CD14-positive monocyte (primary cell): ENCODE measurements around the gene CACNA1B. TPM values are rescaled to one million over a fixed set of nuclear protein-coding genes. Genes with fewer than 3 reads are reported as not detected.

Experiments used
- DNase-seq, 3 donors: peaks; one replicate each; pipeline ENCODE4 v3.0.0-alpha.2; 2011 to 2022
- H2AFZ ChIP-seq: 2 replicates; pipeline ENCODE4 v1.6.0; 2012; ENCODE audit warnings: mild to moderate bottlenecking, low read depth, low read length, inconsistent platforms; ENCODE audit not compliant: insufficient read depth, poor library complexity, severe bottlenecking
- H3K27ac ChIP-seq, 2 donors: 1 replicate in 1 of 2; 2 replicates in 1 of 2; pipeline ENCODE4 v1.5.1; 2012 to 2013; ENCODE audit warnings: low read length in 2 of 2, control low read depth in 1 of 2, inconsistent platforms in 1 of 2, low read depth in 1 of 2, mild to moderate bottlenecking in 1 of 2
- H3K27me3 ChIP-seq, 2 donors: one replicate each; pipeline versions ENCODE4 v1.6.0 to v1.6.1; 2011 to 2013; ENCODE audit warnings: low read length in 2 of 2; ENCODE audit not compliant: control insufficient read depth in 2 of 2, insufficient read depth in 2 of 2
- H3K36me3 ChIP-seq, 2 donors: replicated peaks in 1 of 2; 1 replicate in 1 of 2; 2 replicates in 1 of 2; pipeline versions ENCODE4 v1.5.1 to v1.6.1; 2012 to 2013; ENCODE audit warnings: low read length in 2 of 2, control low read depth in 1 of 2, inconsistent platforms in 1 of 2, mild to moderate bottlenecking in 1 of 2; ENCODE audit not compliant: insufficient read depth in 2 of 2, control insufficient read depth in 1 of 2
- H3K4me1 ChIP-seq, 2 donors: 1 replicate in 1 of 2; 2 replicates in 1 of 2; pipeline versions ENCODE4 v1.5.1 to v1.6.1; 2012 to 2013; ENCODE audit warnings: low read length in 2 of 2, control low read depth in 1 of 2, inconsistent platforms in 1 of 2, mild to moderate bottlenecking in 1 of 2, moderate library complexity in 1 of 2; ENCODE audit not compliant: insufficient read depth in 2 of 2, control insufficient read depth in 1 of 2
- H3K4me2 ChIP-seq: replicated peaks from 2 replicates; pipeline ENCODE3; 2012; ENCODE audit warnings: low read length, moderate library complexity, mild to moderate bottlenecking; ENCODE audit not compliant: poor library complexity, severe bottlenecking; ENCODE audit errors: extremely low read depth
- H3K4me3 ChIP-seq, 3 experiments: fragments of 200-600 bp in 1 of 3; sonication (generic) in 1 of 3; replicated peaks in 1 of 3; 1 replicate in 2 of 3; 2 replicates in 1 of 3; pipeline ENCODE4 v1.5.1; 2011 to 2013; ENCODE audit warnings: low read length in 3 of 3, mild to moderate bottlenecking in 3 of 3, control low read depth in 2 of 3, low read depth in 2 of 3, inconsistent platforms in 1 of 3, moderate library complexity in 1 of 3
- H3K79me2 ChIP-seq: 2 replicates; pipeline ENCODE4 v1.6.0; 2012; ENCODE audit warnings: mild to moderate bottlenecking, control low read depth, inconsistent platforms, low read length, moderate library complexity; ENCODE audit not compliant: insufficient read depth
- H3K9ac ChIP-seq: 2 replicates; pipeline ENCODE4 v1.6.0; 2017; ENCODE audit warnings: low read length, mild to moderate bottlenecking; ENCODE audit not compliant: insufficient read depth, poor library complexity, severe bottlenecking
- H3K9me3 ChIP-seq, 2 donors: replicated peaks in 1 of 2; 1 replicate in 1 of 2; 2 replicates in 1 of 2; pipeline versions ENCODE4 v1.5.1 to v1.6.1; 2012 to 2013; ENCODE audit warnings: low read length in 2 of 2, control low read depth in 1 of 2; ENCODE audit not compliant: control insufficient read depth in 1 of 2, insufficient read depth in 1 of 2
- H4K20me1 ChIP-seq: 2 replicates; pipeline ENCODE4 v1.6.0; 2012; ENCODE audit warnings: mild to moderate bottlenecking, low read length, control low read depth, moderate library complexity; ENCODE audit not compliant: insufficient read depth
- H3K27ac Mint-ChIP-seq, 7 donors: one replicate each; pipeline ENCODE4 v1.8.0; 2020; ENCODE audit warnings: mild to moderate bottlenecking in 7 of 7, mixed read lengths in 7 of 7, moderate library complexity in 6 of 7, inconsistent platforms in 2 of 7
- H3K27me3 Mint-ChIP-seq, 3 donors: one replicate each; pipeline ENCODE4 v1.8.0; 2021 to 2022; ENCODE audit warnings: low read depth in 3 of 3, mild to moderate bottlenecking in 3 of 3, mixed read lengths in 3 of 3, moderate library complexity in 3 of 3, inconsistent platforms in 1 of 3
- H3K36me3 Mint-ChIP-seq, 2 donors: one replicate each; pipeline ENCODE4 v1.8.0; 2020; ENCODE audit warnings: mixed read lengths in 2 of 2, inconsistent platforms in 1 of 2, mild to moderate bottlenecking in 1 of 2
- H3K4me1 Mint-ChIP-seq: one replicate; pipeline ENCODE4 v1.8.0; 2020; ENCODE audit warnings: mild to moderate bottlenecking, mixed read lengths
- H3K4me3 Mint-ChIP-seq, 2 donors: one replicate each; pipeline ENCODE4 v1.8.0; 2020; ENCODE audit warnings: mild to moderate bottlenecking in 2 of 2, mixed read lengths in 2 of 2, moderate library complexity in 1 of 2
- H3K9me3 Mint-ChIP-seq, 7 donors: one replicate each; pipeline ENCODE4 v1.8.0; 2020 to 2022; ENCODE audit warnings: mixed read lengths in 7 of 7, mild to moderate bottlenecking in 6 of 7, moderate library complexity in 6 of 7, inconsistent platforms in 2 of 7
- WGBS: methylation state at CpG from one replicate; pipeline ENCODE4 v1.1.5; 2013; ENCODE audit warnings: missing lambda C conversion rate; ENCODE audit not compliant: insufficient coverage; 5-methylcytosine and 5-hydroxymethylcytosine counted together
- intact Hi-C, 2 donors: fragments of 100-400 bp; cut with micrococcal nuclease; formaldehyde crosslinking; loops; one replicate each; pipeline versions ENCODE4 v1.15.0 to v1.15.1; 2023
- polyA plus RNA-seq, 3 donors: library from polyadenylated mRNA; depleted of rRNA in 1 of 3; unstranded in 2 of 3; stranded (reverse) in 1 of 3; fragments of 300-500 nt in 2 of 3; fragments of >200 nt in 1 of 3; fragmentation: Illumina TruSeq in 2 of 3; gene quantifications; 1 replicate in 2 of 3; 2 replicates in 1 of 3; pipeline ENCODE4 v1.2.3, GENCODE V29; 2012 to 2021
- TF ChIP-seq, protein P1 (sequence below): fragments of 200-600 bp; IDR thresholded peaks from one replicate; pipeline ENCODE4 v1.8.0; 2022; ENCODE audit warnings: antibody characterized with exemption, mild to moderate bottlenecking

Gene CACNA1B
- polyA plus RNA-seq, 3 donors: not detected

DNA sequence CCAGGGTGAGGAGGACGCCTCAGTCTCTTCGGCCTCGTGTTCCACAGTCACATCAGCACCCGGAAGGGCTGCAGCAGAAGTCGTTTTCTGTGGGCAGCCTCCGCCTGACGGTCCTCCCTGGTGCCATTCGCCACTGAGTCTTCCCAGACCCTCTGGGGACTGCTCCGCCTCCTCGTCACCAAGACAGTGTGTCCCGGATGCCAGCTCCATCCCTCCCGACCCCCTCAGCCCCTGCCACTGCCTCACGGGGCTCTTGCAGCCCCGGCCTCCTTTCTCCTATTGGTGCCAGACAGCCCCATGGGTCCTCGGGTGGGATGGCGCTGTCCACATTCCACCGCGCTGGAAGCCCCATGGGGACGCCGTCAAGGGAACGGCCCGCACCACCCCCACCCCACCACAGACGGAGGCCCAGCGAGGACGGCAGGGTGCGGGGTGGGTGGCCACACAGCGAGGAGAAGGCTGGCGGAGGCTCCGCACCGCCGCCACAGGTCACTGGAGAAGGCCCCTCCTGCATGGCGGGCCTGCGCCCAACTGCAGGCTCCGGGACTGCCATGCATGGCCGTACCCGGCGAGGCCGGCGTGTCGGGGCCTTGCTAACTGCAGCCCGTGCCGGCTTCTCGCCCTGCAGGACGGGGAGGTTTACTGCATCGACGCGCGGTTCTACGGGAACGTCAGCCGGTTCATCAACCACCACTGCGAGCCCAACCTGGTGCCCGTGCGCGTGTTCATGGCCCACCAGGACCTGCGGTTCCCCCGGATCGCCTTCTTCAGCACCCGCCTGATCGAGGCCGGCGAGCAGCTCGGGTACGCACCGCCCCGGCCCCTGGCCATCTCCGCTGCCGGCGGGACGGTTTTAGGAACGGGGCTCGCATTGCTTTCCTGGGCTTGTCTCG is 43.6 kb upstream of the CACNA1B start:
- Mint-ChIP-seq H3K4me3 (no peak overlapping the region), H3K27ac (no peak overlapping the region), H3K36me3 (peaks cover 48 to 71% of the 10 kb centered on the region in 2 donors), H3K9me3 (peaks cover 0 to 11% (median 4%) of the 10 kb centered on the region in 7 donors), H3K27me3 (peaks cover 0 to 2% (median 0%) of the 10 kb centered on the region in 3 donors), H3K4me1 (no peaks in the 10 kb centered on the region)
- H3K9me3 ChIP-seq: peaks cover 0 to 11% of the 10 kb centered on the region in 2 donors
- peaks cover 11% of the 10 kb centered on the region for H4K20me1 ChIP-seq
- no peak overlapping the region for H3K4me2 ChIP-seq
- no peaks in the 10 kb centered on the region for H3K27me3 ChIP-seq
- no peak overlapping the region for H2AFZ ChIP-seq
- no peaks in the 10 kb centered on the region for H3K79me2 ChIP-seq
- H3K36me3 ChIP-seq: peaks cover 51 to 83% of the 10 kb centered on the region in 2 donors
- H3K9ac ChIP-seq: no peak overlapping the region
- no peak overlapping the region for H3K4me3 ChIP-seq
- 98% methylated on average over 66 of the region's 73 CpGs for WGBS
- TF ChIP-seq, protein P1, sequence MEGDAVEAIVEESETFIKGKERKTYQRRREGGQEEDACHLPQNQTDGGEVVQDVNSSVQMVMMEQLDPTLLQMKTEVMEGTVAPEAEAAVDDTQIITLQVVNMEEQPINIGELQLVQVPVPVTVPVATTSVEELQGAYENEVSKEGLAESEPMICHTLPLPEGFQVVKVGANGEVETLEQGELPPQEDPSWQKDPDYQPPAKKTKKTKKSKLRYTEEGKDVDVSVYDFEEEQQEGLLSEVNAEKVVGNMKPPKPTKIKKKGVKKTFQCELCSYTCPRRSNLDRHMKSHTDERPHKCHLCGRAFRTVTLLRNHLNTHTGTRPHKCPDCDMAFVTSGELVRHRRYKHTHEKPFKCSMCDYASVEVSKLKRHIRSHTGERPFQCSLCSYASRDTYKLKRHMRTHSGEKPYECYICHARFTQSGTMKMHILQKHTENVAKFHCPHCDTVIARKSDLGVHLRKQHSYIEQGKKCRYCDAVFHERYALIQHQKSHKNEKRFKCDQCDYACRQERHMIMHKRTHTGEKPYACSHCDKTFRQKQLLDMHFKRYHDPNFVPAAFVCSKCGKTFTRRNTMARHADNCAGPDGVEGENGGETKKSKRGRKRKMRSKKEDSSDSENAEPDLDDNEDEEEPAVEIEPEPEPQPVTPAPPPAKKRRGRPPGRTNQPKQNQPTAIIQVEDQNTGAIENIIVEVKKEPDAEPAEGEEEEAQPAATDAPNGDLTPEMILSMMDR: no peak
- no peak overlapping the region for H3K27ac ChIP-seq
- no peak for DNase-seq
- intact Hi-C loops: no loop called here
- H3K4me1 ChIP-seq: no peaks in the 10 kb centered on the region

DNA sequence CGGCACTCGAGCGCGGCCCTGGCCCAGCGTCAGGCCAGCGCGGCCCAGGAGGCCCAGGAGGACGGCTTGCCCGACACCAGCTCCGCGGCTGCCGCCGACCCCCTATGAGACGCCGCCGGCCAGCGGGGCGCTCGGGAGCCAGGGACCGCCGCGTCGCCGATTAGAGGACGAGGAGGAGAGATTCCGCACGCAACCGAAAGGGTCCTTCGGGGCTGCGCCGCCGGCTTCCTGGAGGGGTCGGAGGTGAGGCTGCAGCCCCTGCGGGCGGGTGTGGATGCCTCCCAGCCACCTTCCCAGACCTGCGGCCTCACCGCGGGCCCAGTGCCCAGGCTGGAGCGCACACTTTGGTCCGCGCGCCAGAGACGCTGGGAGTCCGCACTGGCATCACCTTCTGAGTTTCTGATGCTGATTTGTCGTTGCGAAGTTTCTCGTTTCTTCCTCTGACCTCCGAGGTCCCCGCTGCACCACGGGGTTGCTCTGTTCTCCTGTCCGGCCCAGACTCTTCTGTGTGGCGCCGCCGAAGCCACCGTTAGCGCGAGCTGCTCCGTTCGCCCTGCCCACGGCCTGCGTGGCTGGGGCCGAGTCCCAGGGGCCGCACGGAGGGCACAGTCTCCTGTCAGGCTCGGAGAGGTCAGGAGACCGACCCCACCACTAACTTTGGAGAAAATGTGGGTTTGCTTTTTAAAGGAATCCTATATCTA is 42.6 kb upstream of the CACNA1B start:
- no peaks in the 10 kb centered on the region for H3K27me3 ChIP-seq
- WGBS: 97% methylated on average over 56 of the region's 66 CpGs
- H4K20me1 ChIP-seq: peaks cover 2% of the 10 kb centered on the region
- no peak overlapping the region for H3K4me3 Mint-ChIP-seq
- H3K9me3 Mint-ChIP-seq: peaks cover 0 to 17% (median 6%) of the 10 kb centered on the region in 7 donors
- H3K27ac Mint-ChIP-seq: no peak overlapping the region
- no peak for DNase-seq
- no peak overlapping the region for H3K27ac ChIP-seq
- no peaks in the 10 kb centered on the region for H3K4me1 Mint-ChIP-seq
- intact Hi-C loops: no loop called here
- no peak overlapping the region for H3K4me3 ChIP-seq
- H3K79me2 ChIP-seq: no peaks in the 10 kb centered on the region
- H3K36me3 Mint-ChIP-seq: peaks cover 41 to 62% of the 10 kb centered on the region in 2 donors
- no peak overlapping the region for H3K9ac ChIP-seq
- H3K27me3 Mint-ChIP-seq: peaks cover 0 to 2% (median 0%) of the 10 kb centered on the region in 3 donors
- H3K4me1 ChIP-seq: no peaks in the 10 kb centered on the region
- no peak overlapping the region for H3K4me2 ChIP-seq
- peaks cover 47 to 73% of the 10 kb centered on the region in 2 donors for H3K36me3 ChIP-seq
- TF ChIP-seq, protein P1: no peak
- H2AFZ ChIP-seq: no peak overlapping the region
- peaks cover 0 to 16% of the 10 kb centered on the region in 2 donors for H3K9me3 ChIP-seq
